Putamen (tissue), 1 donor: ENCODE measurements around the gene BCAS3.

Experiments
- DNase-seq: peaks from one replicate; pipeline ENCODE4 v3.0.0-alpha.2; 2016; ENCODE audit warnings: low spot score

The BCAS3 gene

GRCh38 chr17:61364463-61364846 lies 686.8 kb downstream of the BCAS3 start:
- DNase-seq = no peak

- DNase-seq = no peak
These were observed 688.5 kb downstream of the BCAS3 start for GRCh38 chr17:61366076-61366714.

- no peak for DNase-seq
These were observed 689.2 kb downstream of the BCAS3 start for GRCh38 chr17:61366715-61367413.

- no peak for DNase-seq
These were observed 690.6 kb downstream of the BCAS3 start for GRCh38 chr17:61368049-61368831.

- no peak for DNase-seq
These were observed 691.3 kb downstream of the BCAS3 start for GRCh38 chr17:61368832-61369450.

GRCh38 chr17:61369751-61370150 lies 692.1 kb downstream of the BCAS3 start:
- DNase-seq = no peak

GRCh38 chr17:61371179-61371578 lies 693.5 kb downstream of the BCAS3 start:
- DNase-seq = no peak

- no peak for DNase-seq
These were observed 694.0 kb downstream of the BCAS3 start for GRCh38 chr17:61371606-61372005.

- no peak for DNase-seq
These were observed 694.8 kb downstream of the BCAS3 start for GRCh38 chr17:61372436-61372835.

GRCh38 chr17:61376931-61377838 lies 699.5 kb downstream of the BCAS3 start:
- no peak for DNase-seq

- DNase-seq = no peak
These were observed 701.2 kb downstream of the BCAS3 start for GRCh38 chr17:61378658-61379456.

- DNase-seq = no peak
These were observed 702.0 kb downstream of the BCAS3 start for GRCh38 chr17:61379457-61380216.

GRCh38 chr17:61380217-61380835 lies 702.7 kb downstream of the BCAS3 start:
- no peak for DNase-seq

GRCh38 chr17:61380836-61381525 lies 703.3 kb downstream of the BCAS3 start:
- no peak for DNase-seq

- no peak for DNase-seq
These were observed 703.9 kb downstream of the BCAS3 start for GRCh38 chr17:61381537-61381936.

GRCh38 chr17:61382796-61383688 lies 705.4 kb downstream of the BCAS3 start:
- no peak for DNase-seq

GRCh38 chr17:61383689-61384201 lies 706.1 kb downstream of the BCAS3 start:
- no peak for DNase-seq

- no peak for DNase-seq
These were observed 706.7 kb downstream of the BCAS3 start for GRCh38 chr17:61384354-61384691.
